NCI-H774 (cell line): Measurements from ENCODE around the gene ERP27.

Source experiments
- DNase-seq: peaks from one replicate; lab custom pipeline; 2025; lab: John Stamatoyannopoulos, UW

Gene ERP27

GRCh38 chr12:14936224-14936861, 2.0 kb downstream of the ERP27 start:
- no peak for DNase-seq

GRCh38 chr12:14935031-14935430, 3.3 kb downstream of the ERP27 start:
- DNase-seq = no peak

GRCh38 chr12:14934511-14934910, 3.8 kb downstream of the ERP27 start:
- DNase-seq = no peak

GRCh38 chr12:14931791-14932560, 6.4 kb downstream of the ERP27 start:
- DNase-seq = no peak

- no peak for DNase-seq
These were observed 7.0 kb downstream of the ERP27 start for GRCh38 chr12:14931359-14931758.

GRCh38 chr12:14930299-14930698, 8.0 kb downstream of the ERP27 start:
- no peak for DNase-seq

- DNase-seq = no peak
These were observed 9.4 kb downstream of the ERP27 start for GRCh38 chr12:14928931-14929330.

GRCh38 chr12:14927267-14927666, 11.1 kb downstream of the ERP27 start:
- DNase-seq = no peak

GRCh38 chr12:14924541-14924940, 13.8 kb downstream of the ERP27 start:
- no peak for DNase-seq

- no peak for DNase-seq
These were observed 14.4 kb downstream of the ERP27 start for GRCh38 chr12:14923944-14924343.

GRCh38 chr12:14921218-14921617, 17.1 kb downstream of the ERP27 start:
- DNase-seq = no peak

- DNase-seq = no peak
These were observed 17.7 kb downstream of the ERP27 start for GRCh38 chr12:14920475-14921126.

GRCh38 chr12:14919455-14919854, 18.9 kb downstream of the ERP27 start:
- DNase-seq = no peak

- no peak for DNase-seq
These were observed 22.6 kb downstream of the ERP27 start for GRCh38 chr12:14915736-14916135.

- DNase-seq = no peak
These were observed 25.0 kb downstream of the ERP27 start for GRCh38 chr12:14913381-14913781.

- no peak for DNase-seq
These were observed 27.2 kb downstream of the ERP27 start for GRCh38 chr12:14911131-14911530.

- no peak for DNase-seq
These were observed 28.0 kb downstream of the ERP27 start for GRCh38 chr12:14910090-14910915.

GRCh38 chr12:14907953-14908352, 30.4 kb downstream of the ERP27 start:
- DNase-seq = no peak

GRCh38 chr12:14906114-14906513, 32.2 kb downstream of the ERP27 start:
- no peak for DNase-seq

- DNase-seq = no peak
These were observed 32.9 kb downstream of the ERP27 start for GRCh38 chr12:14905269-14906004.

- DNase-seq = no peak
These were observed 33.5 kb downstream of the ERP27 start for GRCh38 chr12:14904854-14905253.
